GM18909 (cell line): ENCODE measurements around the gene GSG1L2.

ENCODE experiments used
- ATAC-seq: cut with Tn5 transposase; IDR thresholded peaks from one replicate; pipeline ENCODE4 v1.9.1; 2021; ENCODE audit warnings: mild to moderate bottlenecking; ENCODE audit not compliant: unreplicated experiment, poor library complexity

The GSG1L2 gene

DNA sequence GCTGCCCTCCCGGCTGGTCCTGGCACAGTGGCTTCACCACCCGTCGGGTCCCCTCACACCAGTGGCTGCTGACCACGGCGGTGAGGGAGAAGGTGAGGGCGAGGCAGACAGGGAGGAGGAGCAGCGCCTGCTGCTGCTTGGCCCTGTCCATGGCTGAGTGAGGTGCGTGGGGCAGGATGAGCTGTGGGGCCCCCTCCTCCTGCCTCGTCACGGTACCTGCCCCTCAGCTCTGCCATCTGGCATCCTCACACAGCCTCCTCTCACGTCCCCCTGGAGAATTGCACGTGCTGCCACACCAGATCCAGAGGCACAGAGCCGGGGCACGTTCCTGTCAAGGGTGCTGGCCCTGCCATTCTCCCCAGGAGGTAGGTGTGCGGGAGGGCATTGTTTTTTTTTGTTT lies at the start of gene GSG1L2:
TSS of gene GSG1L2 (minus strand) at position 159 of the 400 bp plus-strand sequence. CDS start at position 151, 8 bp downstream.
- no peak for ATAC-seq

- ATAC-seq: no peak
Observed at GRCh38 chr17:9868552-9868951, 46.7 kb upstream of the GSG1L2 start.

DNA sequence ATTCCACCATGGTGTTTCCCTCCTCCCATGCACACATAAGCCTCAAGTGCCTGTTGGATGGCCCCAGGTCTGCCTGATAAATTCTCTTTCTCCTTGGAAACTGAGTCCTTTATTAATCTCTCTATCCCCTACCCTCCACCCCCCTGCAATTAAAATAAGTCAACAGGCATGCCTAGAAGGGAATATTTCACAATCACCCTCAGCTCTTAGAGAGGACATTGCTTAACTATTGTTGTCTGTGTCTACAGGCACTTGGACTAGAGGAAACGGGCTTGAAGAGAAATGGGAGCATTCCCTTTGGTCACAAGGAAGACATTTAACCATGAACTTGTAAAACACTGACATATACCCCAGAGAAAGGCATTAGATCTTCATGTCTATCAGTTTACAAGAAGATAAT lies 43.7 kb upstream of the GSG1L2 start:
- ATAC-seq: no peak

DNA sequence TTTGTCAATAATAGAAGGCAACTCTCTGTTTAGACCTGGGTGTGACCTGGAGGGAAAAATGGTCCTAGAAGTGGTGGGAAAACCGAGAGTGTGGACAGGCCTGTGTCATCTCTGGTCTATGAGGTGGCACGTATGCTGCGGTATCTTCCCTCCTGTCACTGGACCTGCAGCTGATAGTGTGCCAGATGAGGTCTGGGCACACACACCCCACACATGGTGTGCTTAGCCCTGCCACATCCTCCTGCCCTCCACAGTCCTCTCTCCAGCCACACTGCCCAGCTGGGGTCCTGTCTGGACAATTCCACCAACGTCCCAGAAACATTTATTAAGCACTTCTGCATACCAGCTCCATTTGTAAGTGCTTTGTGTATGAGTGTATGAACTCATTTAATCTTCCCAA lies 41.1 kb upstream of the GSG1L2 start:
- no peak for ATAC-seq

GRCh38 chr17:9862220-9862619 lies 40.3 kb upstream of the GSG1L2 start:
- no peak for ATAC-seq

DNA sequence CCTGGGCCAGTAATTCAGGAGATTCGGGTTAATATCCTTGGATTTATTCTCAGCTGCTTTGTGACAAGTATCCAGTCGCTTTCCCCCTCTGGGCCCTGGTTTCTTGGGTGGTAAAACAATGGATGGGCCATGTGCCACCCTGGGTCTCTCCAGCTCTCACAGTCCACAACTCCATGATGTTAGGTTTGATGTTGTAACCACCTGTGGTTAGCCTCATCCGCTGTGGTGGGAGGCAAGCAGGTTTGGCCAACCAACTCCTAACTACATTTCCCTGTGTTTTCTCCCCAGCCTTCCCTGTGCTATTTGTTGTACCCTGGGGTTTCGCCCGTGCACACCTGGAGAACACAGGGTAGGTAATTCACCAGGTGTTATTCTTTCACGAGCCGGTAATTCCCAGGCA lies 39.0 kb upstream of the GSG1L2 start:
- no peak for ATAC-seq

- no peak for ATAC-seq
Observed at GRCh38 chr17:9859781-9860180, 37.9 kb upstream of the GSG1L2 start.

- no peak for ATAC-seq
Observed at GRCh38 chr17:9855036-9855435, 33.2 kb upstream of the GSG1L2 start.

GRCh38 chr17:9854255-9854654 lies 32.4 kb upstream of the GSG1L2 start:
- no peak for ATAC-seq

DNA sequence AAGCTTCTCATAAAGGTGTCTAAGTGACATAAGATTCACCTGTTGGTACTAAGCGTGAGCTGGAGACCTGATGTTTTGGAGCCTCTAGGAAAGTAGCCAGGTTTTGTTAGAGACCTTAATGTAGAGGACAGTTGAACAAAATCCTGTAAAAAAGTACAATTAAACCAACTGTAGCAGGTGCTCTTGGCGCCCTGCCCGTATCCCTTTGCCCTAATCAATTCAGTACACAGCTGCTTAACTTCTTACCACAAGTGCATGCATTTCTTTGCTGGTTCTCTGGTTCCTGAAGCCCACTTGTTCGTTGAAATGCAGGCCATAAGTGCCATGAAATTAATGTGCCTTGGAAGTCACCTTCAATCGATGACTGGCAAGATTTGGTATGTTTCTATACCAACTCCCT lies 28.3 kb upstream of the GSG1L2 start:
- no peak for ATAC-seq

- no peak for ATAC-seq
Observed at GRCh38 chr17:9845306-9845705, 23.4 kb upstream of the GSG1L2 start.

- no peak for ATAC-seq
Observed at GRCh38 chr17:9844153-9844552, 22.3 kb upstream of the GSG1L2 start.

DNA sequence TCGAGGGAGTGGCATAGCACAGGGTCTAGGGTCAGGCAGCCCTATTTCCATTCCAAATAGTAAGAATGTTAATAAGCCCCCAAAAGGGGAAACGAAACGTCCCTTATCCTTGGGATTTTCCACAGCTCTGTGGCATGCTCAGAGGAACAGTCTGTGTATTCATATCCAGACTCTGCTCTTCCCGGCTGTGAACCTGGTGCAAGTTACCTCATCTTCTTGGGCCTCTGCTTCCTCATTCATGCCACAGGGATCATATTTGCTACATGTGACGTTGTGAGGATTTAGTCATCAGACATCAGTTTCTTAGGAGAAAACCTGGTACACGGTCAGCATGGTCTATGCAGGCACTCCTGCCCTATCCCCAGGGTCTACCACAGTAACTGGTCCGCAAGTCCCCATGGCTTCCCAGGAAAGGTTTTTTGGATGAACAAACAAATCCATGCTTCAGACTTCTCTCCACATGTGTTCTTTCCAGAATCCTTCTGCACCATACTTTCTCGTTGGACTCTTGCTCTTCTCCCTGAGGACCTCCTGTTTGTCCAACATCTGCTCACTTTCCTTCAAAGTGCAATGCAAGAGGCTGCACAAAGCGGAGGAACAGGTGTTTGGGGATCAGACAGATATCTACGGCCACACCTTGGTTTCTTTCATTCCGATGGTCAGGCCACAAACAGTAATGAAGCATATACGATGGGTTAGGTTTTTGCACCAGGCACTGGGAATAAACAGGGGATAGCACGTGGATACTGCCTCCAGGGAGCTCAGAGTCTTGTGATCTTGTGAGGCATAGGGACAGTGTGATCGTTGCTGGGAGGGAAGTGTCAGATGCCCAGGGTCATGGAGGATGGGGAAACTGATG lies 21.5 kb upstream of the GSG1L2 start:
- no peak for ATAC-seq

- no peak for ATAC-seq
Observed at GRCh38 chr17:9842057-9842758, 20.3 kb upstream of the GSG1L2 start.

DNA sequence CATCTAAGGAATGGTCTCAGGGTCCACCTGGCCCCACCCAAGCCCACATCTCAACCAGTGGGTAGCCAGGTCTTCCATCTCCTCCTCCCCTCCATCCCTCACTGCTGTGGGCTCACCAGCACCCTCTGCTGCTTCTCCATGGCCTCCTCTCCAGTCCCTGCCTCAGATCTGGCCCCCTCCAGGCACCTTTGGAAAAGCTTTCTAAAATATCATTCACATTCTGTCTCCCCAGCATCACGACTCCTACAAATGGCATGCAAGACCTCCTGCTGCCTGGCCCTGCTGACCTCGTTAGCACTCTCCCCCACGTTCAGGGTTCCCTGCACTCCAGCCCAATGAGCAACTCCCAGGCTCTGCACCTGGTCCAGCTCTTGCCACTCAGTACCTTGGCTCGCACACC lies 17.6 kb upstream of the GSG1L2 start:
- ATAC-seq: no peak

DNA sequence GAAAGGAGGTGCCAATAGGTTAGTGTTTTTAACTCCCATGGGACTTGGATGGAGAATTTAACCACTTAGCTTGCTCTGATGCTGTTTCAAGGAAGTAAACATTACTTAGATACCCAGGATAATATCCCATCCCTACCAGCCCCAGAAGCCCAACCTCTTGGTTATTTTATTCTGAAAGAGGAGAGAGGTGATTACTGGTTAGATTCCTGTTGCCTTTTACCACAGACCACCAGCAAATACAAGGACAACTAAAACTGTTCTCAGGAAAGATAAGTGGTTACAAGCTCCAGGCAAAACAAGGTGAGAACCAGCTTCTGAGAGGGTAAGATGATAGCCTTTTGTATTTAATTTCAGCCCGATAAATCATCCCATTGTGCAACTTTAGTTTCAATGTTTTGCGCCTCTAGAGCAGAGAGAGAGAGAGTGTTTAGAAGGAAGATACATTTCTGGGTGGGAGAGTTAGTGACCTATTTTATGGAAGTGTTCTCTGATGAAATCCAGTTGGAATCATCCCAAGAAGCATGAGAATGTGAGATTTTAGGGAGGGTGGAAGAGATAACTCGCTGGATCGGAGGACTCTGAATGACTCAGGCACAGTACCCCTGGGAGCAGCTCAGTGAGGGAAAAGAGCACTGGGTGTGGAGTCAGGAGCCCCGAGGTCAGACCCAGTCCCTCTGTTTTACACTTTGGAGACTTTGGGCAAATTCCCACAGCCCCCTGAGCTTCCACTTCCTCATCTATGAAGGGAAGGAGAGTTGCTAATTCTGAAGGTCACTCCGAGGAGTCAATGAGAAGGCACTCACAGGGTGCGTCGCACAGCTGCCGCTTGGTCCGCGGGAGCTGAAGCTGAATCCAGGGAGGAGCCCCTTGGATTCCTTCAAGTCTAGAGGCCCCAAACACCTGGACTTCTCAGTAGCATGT lies 15.9 kb upstream of the GSG1L2 start:
- ATAC-seq: no peak

GRCh38 chr17:9833922-9834321 lies 12.0 kb upstream of the GSG1L2 start:
- no peak for ATAC-seq

- no peak for ATAC-seq
Observed at GRCh38 chr17:9830711-9831110, 8.8 kb upstream of the GSG1L2 start.

- ATAC-seq: no peak
Observed at GRCh38 chr17:9829343-9829742, 7.5 kb upstream of the GSG1L2 start.
